OCI-LY7 (cell line): Measurements from ENCODE around the gene HTR3A. TPM values are rescaled to one million over a fixed set of nuclear protein-coding genes. Genes with fewer than 3 reads are reported as not detected.

Source experiments
- BruUV-seq: library from RNA; stranded (reverse); fragments of 400-500 nt; replicated peaks from 2 replicates; lab custom pipeline; 2021; lab: Mats Ljungman, UMichigan
- CTCF ChIA-PET: fragments of 300-600 bp; sonication (Branson Sonifier 250); formaldehyde crosslinking; loops from one replicate; lab custom pipeline; 2022; ENCODE audit warnings: antibody characterized with exemption; ENCODE audit not compliant: unreplicated experiment; lab: Charles Lee
- POLR2A ChIA-PET: fragments of 300-600 bp; sonication (Branson Sonifier 250); formaldehyde crosslinking; loops from one replicate; lab custom pipeline; 2022; ENCODE audit warnings: antibody characterized with exemption; lab: Charles Lee
- DNase-seq: peaks from one replicate; pipeline ENCODE4 v3.0.0-alpha.2; 2015; ENCODE audit warnings: low spot score
- H2AFZ ChIP-seq: fragments of 200-600 bp; sonication (generic), shearing (Covaris generic); 2 replicates; pipeline ENCODE4 v1.6.1; 2014; ENCODE audit warnings: mild to moderate bottlenecking, antibody characterized with exemption, low read length, moderate library complexity
- H3K27ac ChIP-seq: fragments of 200-600 bp; sonication (generic); 2 replicates; pipeline ENCODE4 v1.5.1; 2014; ENCODE audit warnings: mixed run types, low read depth, mild to moderate bottlenecking, moderate library complexity, low read length, inconsistent platforms; ENCODE audit not compliant: poor library complexity, severe bottlenecking
- H3K36me3 ChIP-seq: fragments of 200-600 bp; sonication (generic); 2 replicates; pipeline ENCODE4 v1.6.1; 2014; ENCODE audit warnings: mild to moderate bottlenecking, antibody characterized with exemption, low read length, moderate library complexity, mixed read lengths; ENCODE audit not compliant: insufficient read depth
- H3K4me1 ChIP-seq: fragments of 200-600 bp; sonication (generic); 2 replicates; pipeline ENCODE4 v1.5.1; 2014; ENCODE audit warnings: mild to moderate bottlenecking, low read length; ENCODE audit not compliant: insufficient read depth, poor library complexity, severe bottlenecking
- H3K4me2 ChIP-seq: fragments of 200-600 bp; sonication (generic); 2 replicates; pipeline ENCODE4 v1.6.1; 2014; ENCODE audit warnings: mild to moderate bottlenecking, low read length
- H3K4me3 ChIP-seq: fragments of 200-600 bp; sonication (generic); 2 replicates; pipeline ENCODE4 v1.5.1; 2014; ENCODE audit warnings: mild to moderate bottlenecking, low read depth, low read length; ENCODE audit not compliant: poor library complexity, severe bottlenecking
- H3K79me2 ChIP-seq: fragments of 200-600 bp; sonication (generic); 2 replicates; pipeline ENCODE4 v1.6.1; 2016; ENCODE audit warnings: low read depth, mild to moderate bottlenecking, low read length, moderate library complexity, mixed read lengths; ENCODE audit not compliant: insufficient read depth
- H3K9me2 ChIP-seq: fragments of 200-600 bp; sonication (generic); 2 replicates; pipeline ENCODE4 v1.6.1; 2016; ENCODE audit warnings: mild to moderate bottlenecking, low read length, mixed read lengths; ENCODE audit not compliant: insufficient read depth
- H3K9me3 ChIP-seq: fragments of 200-600 bp; sonication (generic); 2 replicates; pipeline ENCODE4 v1.6.1; 2014; ENCODE audit warnings: mild to moderate bottlenecking, mixed run types, low read length, mixed read lengths
- H4K20me1 ChIP-seq: fragments of 200-600 bp; sonication (generic); 2 replicates; pipeline ENCODE4 v1.6.1; 2014; ENCODE audit warnings: mild to moderate bottlenecking, antibody characterized with exemption, low read length, moderate library complexity, mixed read lengths; ENCODE audit not compliant: insufficient read depth
- EZH2phosphoT487 ChIP-seq: fragments of 200-600 bp; sonication (generic); IDR thresholded peaks from 2 replicates; pipeline ENCODE4 v1.6.1; 2018; ENCODE audit warnings: low read depth, borderline replicate concordance, mild to moderate bottlenecking, mixed run types, antibody characterized with exemption, low read length, moderate library complexity, mixed read lengths
- intact Hi-C: fragments of 100-400 bp; cut with micrococcal nuclease; formaldehyde crosslinking; loops from one replicate; pipeline ENCODE4 v1.10.0; 2022; ENCODE audit not compliant: unreplicated experiment
- total RNA-seq, 2 experiments: library from RNA; depleted of rRNA in 1 of 2; stranded (reverse); fragments of >200 nt in 1 of 2; shearing (Covaris generic) in 1 of 2; gene quantifications; 2 replicates each; pipeline ENCODE4 v1.2.3, GENCODE V29; 2014 to 2022
- TF ChIP-seq, protein P1 (sequence below): fragments of 200-600 bp; sonication (generic); conservative IDR thresholded peaks from 2 replicates; pipeline ENCODE4 v1.5.1; 2014; ENCODE audit warnings: mild to moderate bottlenecking, antibody characterized with exemption, low read length, moderate library complexity, mixed read lengths

HTR3A gene
- total RNA-seq, 2 experiments from 2014 or later = not detected

DNA sequence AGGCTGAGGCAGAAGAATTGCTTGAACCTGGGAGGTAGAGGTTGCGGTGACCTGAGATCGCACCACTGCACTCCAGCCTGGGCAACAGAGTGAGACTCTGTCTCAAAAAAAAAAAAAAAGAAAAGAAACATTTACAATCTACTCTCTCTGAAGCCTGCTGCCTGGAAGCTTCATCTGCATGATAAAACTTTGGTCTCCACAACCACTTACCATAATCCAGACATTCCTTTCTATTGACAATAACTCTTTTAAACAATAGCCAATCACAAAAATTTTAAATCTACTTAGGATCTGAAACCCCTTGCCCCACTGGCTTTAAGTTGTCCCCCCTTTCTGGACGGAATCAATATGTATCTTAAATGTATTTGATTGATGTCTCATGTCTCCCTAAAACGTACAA is 25.0 kb upstream of the HTR3A start:
- Histone ChIP-seq H3K27ac (no peak overlapping the region), H3K4me3 (no peak overlapping the region), H3K79me2 (no peaks in the 10 kb centered on the region), H2AFZ (no peak overlapping the region), H3K4me1 (peaks cover 8% of the 10 kb centered on the region), H4K20me1 (no peaks in the 10 kb centered on the region), H3K36me3 (no peaks in the 10 kb centered on the region), H3K4me2 (no peak overlapping the region), H3K9me3 (no peaks in the 10 kb centered on the region), H3K9me2 (no peaks in the 10 kb centered on the region)
- intact Hi-C loops = loop anchor here (1.0 kb wide), 1 partner anchor 23 kb away; no protein-coding TSS in a partner anchor
- POLR2A ChIA-PET = interaction anchor here (0.6 to 0.7 kb wide), 3 partner anchors 14 to 309 kb away, joined by 3 to 7 read pairs (median 3); no protein-coding TSS in a partner anchor
- DNase-seq = no peak
- TF ChIP-seq, protein P1, sequence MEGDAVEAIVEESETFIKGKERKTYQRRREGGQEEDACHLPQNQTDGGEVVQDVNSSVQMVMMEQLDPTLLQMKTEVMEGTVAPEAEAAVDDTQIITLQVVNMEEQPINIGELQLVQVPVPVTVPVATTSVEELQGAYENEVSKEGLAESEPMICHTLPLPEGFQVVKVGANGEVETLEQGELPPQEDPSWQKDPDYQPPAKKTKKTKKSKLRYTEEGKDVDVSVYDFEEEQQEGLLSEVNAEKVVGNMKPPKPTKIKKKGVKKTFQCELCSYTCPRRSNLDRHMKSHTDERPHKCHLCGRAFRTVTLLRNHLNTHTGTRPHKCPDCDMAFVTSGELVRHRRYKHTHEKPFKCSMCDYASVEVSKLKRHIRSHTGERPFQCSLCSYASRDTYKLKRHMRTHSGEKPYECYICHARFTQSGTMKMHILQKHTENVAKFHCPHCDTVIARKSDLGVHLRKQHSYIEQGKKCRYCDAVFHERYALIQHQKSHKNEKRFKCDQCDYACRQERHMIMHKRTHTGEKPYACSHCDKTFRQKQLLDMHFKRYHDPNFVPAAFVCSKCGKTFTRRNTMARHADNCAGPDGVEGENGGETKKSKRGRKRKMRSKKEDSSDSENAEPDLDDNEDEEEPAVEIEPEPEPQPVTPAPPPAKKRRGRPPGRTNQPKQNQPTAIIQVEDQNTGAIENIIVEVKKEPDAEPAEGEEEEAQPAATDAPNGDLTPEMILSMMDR = no peak
- no peak for TF ChIP-seq EZH2phosphoT487
- BruUV-seq = no TSS peak
- CTCF ChIA-PET = no interaction called here

DNA sequence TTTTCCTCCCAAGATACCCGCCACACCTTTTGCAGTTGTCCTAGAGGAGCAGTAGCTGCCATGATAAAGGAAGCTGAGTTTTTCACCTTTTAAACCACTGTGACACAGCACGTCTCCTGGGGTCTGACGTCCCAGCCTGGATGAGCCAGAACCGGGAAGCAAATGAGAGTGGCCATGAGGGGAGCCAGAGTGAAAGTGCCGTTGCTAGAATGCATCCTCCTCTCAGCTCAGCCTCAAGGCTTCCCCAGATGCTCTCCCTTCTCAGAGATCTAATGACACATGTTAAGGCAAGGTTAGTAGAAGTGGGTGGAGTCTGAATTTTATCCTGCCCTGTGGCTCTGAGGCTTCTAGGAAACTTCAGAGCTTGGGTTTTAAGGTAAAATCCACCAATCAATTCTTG is 23.4 kb upstream of the HTR3A start:
- Histone ChIP-seq H3K4me1 (peaks cover 8% of the 10 kb centered on the region), H3K4me3 (no peak overlapping the region), H3K36me3 (no peaks in the 10 kb centered on the region), H3K4me2 (no peak overlapping the region), H3K9me3 (no peaks in the 10 kb centered on the region), H3K79me2 (no peaks in the 10 kb centered on the region), H3K27ac (no peak overlapping the region), H2AFZ (no peak overlapping the region), H4K20me1 (no peaks in the 10 kb centered on the region), H3K9me2 (no peaks in the 10 kb centered on the region)
- DNase-seq = no peak
- TF ChIP-seq, protein P1 = no peak
- no peak for TF ChIP-seq EZH2phosphoT487
- no TSS peak for BruUV-seq
- POLR2A ChIA-PET = interaction anchor here (0.9 kb wide), 1 partner anchor 25 kb away, joined by 3 read pairs; no protein-coding TSS in a partner anchor
- CTCF ChIA-PET = no interaction called here
- intact Hi-C loops = no loop called here

DNA sequence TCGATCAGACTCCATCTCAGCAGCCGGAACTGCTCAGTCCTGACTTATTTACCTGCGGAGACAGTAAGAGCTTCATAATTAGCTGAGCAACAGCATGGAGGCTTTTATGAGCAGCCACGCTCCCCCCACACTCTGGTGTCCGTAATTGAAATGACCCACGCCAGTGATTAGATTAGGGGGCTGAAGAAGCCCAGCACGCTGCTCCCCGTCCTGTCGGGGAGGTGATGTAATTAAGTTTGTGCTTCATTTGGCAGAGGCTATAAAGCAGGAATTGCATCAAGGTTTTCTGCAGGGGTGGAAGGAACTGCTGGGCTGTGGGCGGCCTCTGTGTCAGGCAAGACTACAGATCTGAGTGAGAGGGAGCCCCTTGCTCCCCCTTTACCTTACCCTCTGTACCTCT is 22.8 kb upstream of the HTR3A start:
- Histone ChIP-seq H3K9me2 (no peaks in the 10 kb centered on the region), H3K9me3 (no peaks in the 10 kb centered on the region), H3K36me3 (no peaks in the 10 kb centered on the region), H2AFZ (no peak overlapping the region), H4K20me1 (no peaks in the 10 kb centered on the region), H3K79me2 (no peaks in the 10 kb centered on the region), H3K4me3 (no peak overlapping the region), H3K4me2 (no peak overlapping the region), H3K4me1 (peaks cover 8% of the 10 kb centered on the region), H3K27ac (no peak overlapping the region)
- no TSS peak for BruUV-seq
- DNase-seq = no peak
- POLR2A ChIA-PET = interaction anchor here (0.9 kb wide), 1 partner anchor 24 kb away, joined by 3 read pairs; no protein-coding TSS in a partner anchor
- intact Hi-C loops = no loop called here
- no peak for TF ChIP-seq EZH2phosphoT487
- TF ChIP-seq, protein P1 = no peak
- CTCF ChIA-PET = no interaction called here
